Measurements from ENCODE around the gene ZSWIM5.

DNA sequence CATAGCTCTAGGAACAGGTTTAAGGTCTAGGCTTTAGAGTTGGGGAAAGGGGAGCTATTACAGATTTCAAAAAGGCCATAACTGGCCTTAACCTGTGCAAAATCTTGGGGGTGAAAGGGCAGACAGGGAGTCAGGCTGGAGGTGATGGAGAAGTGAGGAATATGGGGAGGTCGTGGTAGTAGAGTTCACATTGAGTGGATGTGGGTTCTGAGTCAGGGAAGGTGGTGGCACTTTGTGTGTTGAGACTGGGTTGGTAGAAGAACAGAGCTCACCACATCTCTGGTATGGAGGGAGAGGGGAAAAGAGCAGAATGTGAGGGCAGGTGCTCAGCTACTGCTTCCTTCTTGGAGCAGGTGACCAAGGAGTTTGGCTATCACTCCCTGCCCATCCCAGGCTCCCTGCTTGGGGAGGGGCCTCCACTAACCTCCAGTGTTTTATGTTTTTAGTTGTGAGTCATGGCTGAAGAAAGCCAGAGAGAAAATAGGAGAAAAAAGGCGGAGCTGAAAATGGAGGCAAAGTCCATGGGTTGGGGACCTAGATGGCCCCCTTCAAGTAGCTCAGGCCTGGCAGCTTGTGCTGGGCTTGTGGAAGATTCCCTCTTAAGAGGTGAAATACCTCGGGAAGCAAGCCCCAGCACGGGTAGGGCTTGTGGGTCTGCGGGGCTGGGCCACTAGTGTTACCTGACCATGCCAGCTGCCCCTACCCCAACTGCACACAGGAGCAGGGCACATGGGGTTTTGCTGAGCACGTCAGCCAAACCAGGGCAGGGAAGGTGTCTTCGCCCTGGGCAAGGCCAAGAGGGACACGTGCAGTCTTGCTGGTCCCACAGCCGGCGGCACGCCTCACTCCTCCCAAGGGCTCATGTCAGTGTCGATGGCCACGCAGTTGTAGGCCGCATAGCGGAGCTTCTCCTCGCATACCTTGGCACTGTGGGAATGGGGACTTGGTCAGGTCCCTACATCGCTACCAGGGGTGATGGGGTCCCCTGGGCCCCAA, 203.5 kb downstream of the ZSWIM5 start:
- TF ChIP-seq, protein P1, sequence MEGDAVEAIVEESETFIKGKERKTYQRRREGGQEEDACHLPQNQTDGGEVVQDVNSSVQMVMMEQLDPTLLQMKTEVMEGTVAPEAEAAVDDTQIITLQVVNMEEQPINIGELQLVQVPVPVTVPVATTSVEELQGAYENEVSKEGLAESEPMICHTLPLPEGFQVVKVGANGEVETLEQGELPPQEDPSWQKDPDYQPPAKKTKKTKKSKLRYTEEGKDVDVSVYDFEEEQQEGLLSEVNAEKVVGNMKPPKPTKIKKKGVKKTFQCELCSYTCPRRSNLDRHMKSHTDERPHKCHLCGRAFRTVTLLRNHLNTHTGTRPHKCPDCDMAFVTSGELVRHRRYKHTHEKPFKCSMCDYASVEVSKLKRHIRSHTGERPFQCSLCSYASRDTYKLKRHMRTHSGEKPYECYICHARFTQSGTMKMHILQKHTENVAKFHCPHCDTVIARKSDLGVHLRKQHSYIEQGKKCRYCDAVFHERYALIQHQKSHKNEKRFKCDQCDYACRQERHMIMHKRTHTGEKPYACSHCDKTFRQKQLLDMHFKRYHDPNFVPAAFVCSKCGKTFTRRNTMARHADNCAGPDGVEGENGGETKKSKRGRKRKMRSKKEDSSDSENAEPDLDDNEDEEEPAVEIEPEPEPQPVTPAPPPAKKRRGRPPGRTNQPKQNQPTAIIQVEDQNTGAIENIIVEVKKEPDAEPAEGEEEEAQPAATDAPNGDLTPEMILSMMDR (IDR thresholded peaks at IDR 0.05; ENCODE audit: low read length) = no peak
- no peak for TF ChIP-seq EZH2 (optimal IDR thresholded peaks at IDR 0.05; ENCODE audit: low read depth, low read length)
- no peak for TF ChIP-seq EZH2phosphoT487 (IDR thresholded peaks at IDR 0.05; ENCODE audit: low read length)
